Peyer's patch (tissue), 4 donors: ENCODE data around the gene ZNRF3. TPM values are rescaled to one million over a fixed set of nuclear protein-coding genes. Genes with fewer than 3 reads are reported as not detected.

ENCODE experiments used
- DNase-seq, 3 donors: peaks; one replicate each; pipeline ENCODE4 v3.0.0-alpha.2; 2017 to 2019
- H3K27ac ChIP-seq, 4 donors: fragments of 200-600 bp; sonication (generic); one replicate each; pipeline ENCODE4 v1.5.1; 2016 to 2019
- H3K27me3 ChIP-seq, 2 donors: fragments of 200-600 bp; sonication (generic); one replicate each; pipeline ENCODE4 v1.5.1; 2019
- H3K36me3 ChIP-seq, 3 donors: fragments of 200-600 bp; sonication (generic); one replicate each; pipeline ENCODE4 v1.5.1; 2016 to 2019
- H3K4me1 ChIP-seq, 4 donors: fragments of 200-600 bp; sonication (generic); one replicate each; pipeline ENCODE4 v1.5.1; 2016 to 2019
- H3K4me3 ChIP-seq, 4 donors: fragments of 200-600 bp; sonication (generic); 1 replicate in 3 of 4; 2 replicates in 1 of 4; pipeline ENCODE4 v1.5.1; 2016 to 2019; ENCODE audit warnings: mild to moderate bottlenecking in 1 of 4
- H3K9me3 ChIP-seq, 4 donors: fragments of 200-600 bp; sonication (generic); one replicate each; pipeline ENCODE4 v1.5.1; 2016 to 2019; ENCODE audit warnings: mild to moderate bottlenecking in 1 of 4
- CTCF ChIP-seq, 6 experiments: fragments of 450-650 bp in 4 of 6; fragments of 200-600 bp in 2 of 6; sonication (generic) in 1 of 6; IDR thresholded peaks; one replicate each; pipeline ENCODE4 v1.5.1; 2017 to 2019; ENCODE audit warnings: antibody characterized with exemption in 6 of 6, mild to moderate bottlenecking in 3 of 6, moderate library complexity in 1 of 6
- POLR2A ChIP-seq, 2 donors: fragments of 450-650 bp; IDR thresholded peaks; one replicate each; pipeline ENCODE4 v1.5.1; 2017; ENCODE audit warnings: antibody characterized with exemption in 2 of 2, mild to moderate bottlenecking in 2 of 2, moderate library complexity in 2 of 2
- total RNA-seq, 4 donors: library from RNA; depleted of rRNA; stranded (reverse); fragments of >200 nt; gene quantifications; one replicate each; pipeline ENCODE4 v1.1.0, GENCODE V29; 2016

Gene ZNRF3
- total RNA-seq, 4 donors from 2014 or later, result 5.8 to 17.6 (median 8.0) TPM

DNA sequence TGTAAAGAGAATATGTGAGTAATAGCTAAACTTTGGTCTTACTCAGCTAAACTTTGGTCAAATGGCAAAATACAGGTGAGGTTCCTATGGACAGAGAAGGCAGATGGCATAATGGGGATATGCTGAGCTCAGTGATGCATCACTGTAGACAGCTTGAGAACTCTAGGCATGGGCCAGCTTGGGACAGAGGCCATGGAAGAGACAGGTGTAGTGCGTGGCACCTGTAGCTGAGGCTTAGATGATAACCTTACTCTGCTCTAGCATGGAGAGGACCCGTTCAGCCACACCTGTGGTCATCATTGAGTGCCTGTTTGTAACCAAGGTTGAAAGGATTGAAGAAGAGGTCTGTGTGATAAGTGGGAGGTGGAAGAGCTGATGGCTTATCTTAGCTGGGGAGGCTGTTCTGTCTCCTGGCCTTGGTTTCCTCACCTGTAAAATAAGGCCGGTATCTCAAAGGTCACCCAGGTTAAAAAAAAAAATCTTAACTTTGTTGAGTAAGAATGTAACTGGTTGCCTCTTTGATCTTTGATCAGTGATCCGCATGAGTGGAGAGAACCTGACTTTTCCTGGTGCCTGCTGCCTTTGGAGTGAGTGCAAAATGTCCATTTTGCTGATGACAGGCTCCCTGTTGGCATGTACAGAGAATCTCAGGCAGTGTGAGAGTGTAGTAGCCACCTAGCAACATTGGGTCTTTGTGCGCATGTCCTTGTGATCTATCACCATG lies 48.6 kb downstream of the ZNRF3 start:
- DNase-seq, result no peak
- Histone ChIP-seq H3K27me3 (no peaks in the 10 kb centered on the region), H3K36me3 (no peaks in the 10 kb centered on the region), H3K4me3 (no peak overlapping the region), H3K9me3 (no peaks in the 10 kb centered on the region), H3K4me1 (peaks cover 0 to 44% (median 0%) of the 10 kb centered on the region in 4 donors), H3K27ac (peak overlapping the region in 1 of 4 donors; percentile 28)
- no peak for TF ChIP-seq CTCF (IDR thresholded peaks at IDR 0.05)
- TF ChIP-seq POLR2A (IDR thresholded peaks at IDR 0.05), result no peak

- DNase-seq, result no peak
- H3K36me3 ChIP-seq, result no peaks in the 10 kb centered on the region
- TF ChIP-seq POLR2A (IDR thresholded peaks at IDR 0.05) (no peak), CTCF (IDR thresholded peaks at IDR 0.05) (no peak)
- no peaks in the 10 kb centered on the region for H3K9me3 ChIP-seq
- no peaks in the 10 kb centered on the region for H3K27me3 ChIP-seq
- H3K4me3 ChIP-seq, result no peak overlapping the region
- H3K4me1 ChIP-seq, result peaks cover 0 to 44% (median 0%) of the 10 kb centered on the region in 4 donors
- H3K27ac ChIP-seq, result no peak overlapping the region
Observed at GRCh38 chr22:28933321-28933720, 49.9 kb downstream of the ZNRF3 start.

DNA sequence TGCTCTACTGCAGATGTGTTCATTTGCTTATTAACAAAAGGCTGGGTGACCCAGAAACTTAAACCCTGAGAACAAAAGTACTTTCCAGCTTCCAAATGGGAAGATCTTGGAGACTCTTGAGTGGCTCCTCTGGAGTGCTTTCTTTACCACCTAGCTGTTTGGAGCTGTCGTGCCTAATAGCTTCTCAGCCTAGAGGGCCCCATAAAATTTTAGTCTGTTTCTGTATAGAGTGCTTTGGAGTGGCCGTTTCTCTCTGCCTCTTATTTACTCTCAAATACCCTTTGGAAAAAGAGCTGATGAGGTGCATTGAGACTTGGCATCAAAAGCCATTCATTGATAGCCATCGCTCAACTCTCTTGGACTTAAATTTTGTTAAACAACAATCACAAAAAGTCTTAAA lies 50.7 kb downstream of the ZNRF3 start:
- Histone ChIP-seq H3K36me3 (no peaks in the 10 kb centered on the region), H3K4me3 (no peak overlapping the region), H3K9me3 (no peaks in the 10 kb centered on the region), H3K4me1 (peaks cover 0 to 44% (median 0%) of the 10 kb centered on the region in 4 donors), H3K27me3 (no peaks in the 10 kb centered on the region), H3K27ac (no peak overlapping the region)
- no peak for TF ChIP-seq CTCF (IDR thresholded peaks at IDR 0.05)
- no peak for TF ChIP-seq POLR2A (IDR thresholded peaks at IDR 0.05)
- DNase-seq, result no peak

DNA sequence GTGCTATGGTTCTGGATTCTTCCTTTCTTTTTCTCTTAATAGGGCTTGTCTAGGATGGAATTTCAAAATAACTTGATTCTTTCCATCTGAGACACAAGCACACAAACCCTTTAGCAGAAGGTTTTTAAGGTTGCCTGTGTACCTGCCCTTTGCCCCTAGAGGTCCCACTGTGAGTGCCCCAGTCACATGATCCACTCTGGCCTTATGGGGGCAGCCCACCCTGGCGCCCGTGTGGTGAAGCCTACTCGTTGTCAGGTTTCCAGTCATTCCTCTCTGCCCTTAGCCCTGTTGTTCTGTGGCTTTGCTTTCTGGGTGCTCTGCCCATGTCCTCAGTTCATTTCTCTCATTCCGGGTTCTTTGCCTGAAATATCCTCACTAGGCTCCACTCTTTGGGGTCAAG lies 51.8 kb downstream of the ZNRF3 start:
- no peak overlapping the region for H3K4me3 ChIP-seq
- TF ChIP-seq CTCF (IDR thresholded peaks at IDR 0.05) (no peak), POLR2A (IDR thresholded peaks at IDR 0.05) (no peak)
- peaks cover 0 to 41% (median 0%) of the 10 kb centered on the region in 4 donors for H3K4me1 ChIP-seq
- no peaks in the 10 kb centered on the region for H3K9me3 ChIP-seq
- H3K27ac ChIP-seq, result no peak overlapping the region
- no peaks in the 10 kb centered on the region for H3K36me3 ChIP-seq
- DNase-seq, result no peak
- H3K27me3 ChIP-seq, result no peaks in the 10 kb centered on the region

DNA sequence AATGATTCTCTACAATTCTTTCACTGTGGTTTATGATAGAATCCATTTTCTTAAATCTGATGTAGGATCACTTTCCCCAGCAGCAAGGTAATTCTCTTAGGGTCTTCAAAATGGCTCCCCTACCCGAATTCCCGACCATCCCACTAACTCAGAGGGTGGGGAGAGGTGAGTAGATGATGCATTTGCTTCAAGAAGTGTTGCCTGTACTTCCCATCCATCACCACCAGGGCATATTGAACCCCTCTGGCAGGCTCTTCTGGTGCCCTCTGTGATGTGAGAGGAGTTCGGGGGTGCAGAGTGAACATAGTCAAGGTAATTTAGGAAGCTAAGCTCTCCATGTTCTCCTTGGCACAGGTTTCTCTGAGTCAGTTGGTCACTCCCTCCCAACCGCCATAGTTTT lies 52.3 kb downstream of the ZNRF3 start:
- Histone ChIP-seq H3K4me1 (peaks cover 0 to 36% (median 0%) of the 10 kb centered on the region in 4 donors), H3K36me3 (no peaks in the 10 kb centered on the region), H3K27ac (no peak overlapping the region), H3K4me3 (no peak overlapping the region), H3K27me3 (no peaks in the 10 kb centered on the region), H3K9me3 (no peaks in the 10 kb centered on the region)
- no peak for DNase-seq
- peak in 1 of 6 experiments; percentile 17 for TF ChIP-seq CTCF (IDR thresholded peaks at IDR 0.05)
- TF ChIP-seq POLR2A (IDR thresholded peaks at IDR 0.05), result no peak
